IMR-90 (cell line): ENCODE measurements around the gene FBXW8. TPM values are rescaled to one million over a fixed set of nuclear protein-coding genes. Genes with fewer than 3 reads are reported as not detected.

Experiments
- ATAC-seq: fragments of 200-7000 bp; cut with Tn5 transposase; 2 replicates; pipeline ENCODE4 v1.9.1; 2020; ENCODE audit warnings: low read depth, mild to moderate bottlenecking, moderate library complexity
- BruUV-seq: library from RNA; stranded (reverse); fragments of 400-500 nt; replicated peaks from 2 replicates; lab custom pipeline; 2021; lab: Mats Ljungman, UMichigan
- CTCF ChIA-PET: fragments of 300-600 bp; formaldehyde crosslinking; extraction: SDS; loops from one replicate; lab custom pipeline; 2021; ENCODE audit warnings: antibody characterized with exemption; lab: Yijun Ruan, JAX
- POLR2A ChIA-PET: fragments of 300-600 bp; sonication (Branson Sonifier 250); formaldehyde crosslinking; loops from one replicate; lab custom pipeline; 2022; ENCODE audit warnings: antibody characterized with exemption; ENCODE audit not compliant: unreplicated experiment; lab: Charles Lee
- DNase-seq: peaks from one replicate; pipeline ENCODE4 v3.0.0; 2013
- H2AFZ ChIP-seq: replicated peaks from 2 replicates; pipeline ENCODE3; 2013; ENCODE audit warnings: low read length, mild to moderate bottlenecking; ENCODE audit not compliant: poor library complexity
- H2AK5ac ChIP-seq: 2 replicates; pipeline ENCODE4 v1.6.1; 2013; ENCODE audit warnings: low read depth, low read length, inconsistent platforms
- H2AK9ac ChIP-seq: replicated peaks from 2 replicates; pipeline ENCODE3; 2013; ENCODE audit warnings: mild to moderate bottlenecking, low read depth, low read length, moderate library complexity; ENCODE audit not compliant: poor library complexity
- H2BK120ac ChIP-seq: 2 replicates; pipeline ENCODE4 v1.6.1; 2013; ENCODE audit warnings: low read depth, low read length, inconsistent platforms
- H2BK15ac ChIP-seq: 3 replicates; pipeline ENCODE4 v1.6.1; 2013; ENCODE audit warnings: low read depth, low read length, inconsistent platforms
- H2BK20ac ChIP-seq: 2 replicates; pipeline ENCODE4 v1.6.1; 2013; ENCODE audit warnings: low read depth, mild to moderate bottlenecking, inconsistent platforms, low read length, moderate library complexity
- H2BK5ac ChIP-seq: 2 replicates; pipeline ENCODE4 v1.6.1; 2013; ENCODE audit warnings: mild to moderate bottlenecking, low read depth, low read length, inconsistent platforms; ENCODE audit not compliant: poor library complexity, severe bottlenecking
- H3K14ac ChIP-seq: replicated peaks from 2 replicates; pipeline ENCODE4 v1.6.1; 2013; ENCODE audit warnings: low read depth, low read length, inconsistent platforms
- H3K18ac ChIP-seq: 2 replicates; pipeline ENCODE4 v1.6.1; 2013; ENCODE audit warnings: low read depth, low read length, control low read depth
- H3K23ac ChIP-seq: 2 replicates; pipeline ENCODE4 v1.6.1; 2013; ENCODE audit warnings: low read depth, low read length, inconsistent platforms
- H3K27ac ChIP-seq: 2 replicates; pipeline ENCODE4 v1.5.1; 2013; ENCODE audit warnings: mild to moderate bottlenecking, control low read depth, low read length; ENCODE audit not compliant: insufficient read depth
- H3K27me3 ChIP-seq: 2 replicates; pipeline ENCODE4 v1.6.1; 2013; ENCODE audit warnings: low read length; ENCODE audit not compliant: control insufficient read depth, insufficient read depth
- H3K36me3 ChIP-seq: 2 replicates; pipeline ENCODE4 v1.6.1; 2013; ENCODE audit warnings: low read length, mixed read lengths; ENCODE audit not compliant: control insufficient read depth, insufficient read depth
- H3K4ac ChIP-seq: 2 replicates; pipeline ENCODE4 v1.6.1; 2013; ENCODE audit warnings: low read depth, low read length, inconsistent platforms
- H3K4me1 ChIP-seq: 2 replicates; pipeline ENCODE4 v1.6.1; 2013; ENCODE audit warnings: low read length, mixed read lengths; ENCODE audit not compliant: control insufficient read depth, insufficient read depth
- H3K4me2 ChIP-seq: 2 replicates; pipeline ENCODE4 v1.6.1; 2013; ENCODE audit warnings: low read depth, mild to moderate bottlenecking, control low read depth, low read length, moderate library complexity
- H3K4me3 ChIP-seq: 2 replicates; pipeline ENCODE4 v1.5.1; 2013; ENCODE audit warnings: low read depth, mild to moderate bottlenecking, control low read depth, low read length, moderate library complexity; ENCODE audit not compliant: insufficient read depth
- H3K56ac ChIP-seq: 2 replicates; pipeline ENCODE4 v1.6.1; 2013; ENCODE audit warnings: low read length, inconsistent platforms; ENCODE audit not compliant: insufficient read depth; ENCODE audit errors: extremely low read depth
- H3K79me1 ChIP-seq, 2 experiments: 2 replicates each; pipeline ENCODE4 v1.6.1; 2013; ENCODE audit warnings: low read length in 2 of 2, inconsistent platforms in 1 of 2, low read depth in 1 of 2
- H3K9ac ChIP-seq: 2 replicates; pipeline ENCODE4 v1.6.1; 2013; ENCODE audit warnings: low read depth, low read length, control low read depth
- H3K9me1 ChIP-seq: 2 replicates; pipeline ENCODE4 v1.6.1; 2013; ENCODE audit warnings: low read length, inconsistent platforms; ENCODE audit not compliant: insufficient read depth
- H3K9me3 ChIP-seq: 2 replicates; pipeline ENCODE4 v1.6.1; 2013; ENCODE audit warnings: low read length; ENCODE audit not compliant: control insufficient read depth, insufficient read depth
- H4K20me1 ChIP-seq: 2 replicates; pipeline ENCODE4 v1.6.1; 2013; ENCODE audit warnings: low read length, inconsistent platforms; ENCODE audit not compliant: insufficient read depth
- H4K5ac ChIP-seq: 2 replicates; pipeline ENCODE4 v1.6.1; 2013; ENCODE audit warnings: mild to moderate bottlenecking, low read depth, low read length, control low read depth
- H4K8ac ChIP-seq, 2 experiments: 2 replicates each; pipeline ENCODE4 v1.6.1; 2013; ENCODE audit warnings: low read depth in 2 of 2, low read length in 2 of 2, control low read depth in 1 of 2, inconsistent platforms in 1 of 2
- H4K91ac ChIP-seq: 2 replicates; pipeline ENCODE4 v1.6.1; 2013; ENCODE audit warnings: low read depth, low read length, inconsistent platforms; ENCODE audit not compliant: insufficient read depth
- BHLHE40 ChIP-seq: fragments of 150-350 bp; IDR thresholded peaks from 2 replicates; pipeline ENCODE4 v1.6.1; 2016; ENCODE audit warnings: mild to moderate bottlenecking, low read depth, low read length
- FOS ChIP-seq: fragments of 150-350 bp; IDR thresholded peaks from 2 replicates; pipeline ENCODE4 v1.6.1; 2016; ENCODE audit warnings: low read depth, low read length
- MAFK ChIP-seq: IDR thresholded peaks from 2 replicates; pipeline ENCODE4 v1.6.1; 2012; ENCODE audit warnings: low read depth, low read length, improper control_type of control experiment
- POLR2A ChIP-seq: IDR thresholded peaks from 2 replicates; pipeline ENCODE4 v1.6.1; 2012; ENCODE audit warnings: mild to moderate bottlenecking, low read depth, low read length
- RFX5 ChIP-seq: IDR thresholded peaks from 2 replicates; pipeline ENCODE4 v1.8.0; 2012; ENCODE audit warnings: low read depth, mild to moderate bottlenecking, low read length, moderate library complexity
- WGBS, 2 experiments: methylation state at CpG; one replicate each; pipeline versions ENCODE4 v1.1.5 to v1.1.7; 2013; ENCODE audit warnings: missing lambda C conversion rate in 2 of 2; ENCODE audit not compliant: insufficient read length in 1 of 2; ENCODE audit errors: extremely low coverage in 2 of 2; 5-methylcytosine and 5-hydroxymethylcytosine counted together
- dilution Hi-C: fragments of 300-500 bp; cut with HindIII; formaldehyde crosslinking; loops from one replicate; pipeline ENCODE4 v1.14.3; 2018; ENCODE audit warnings: low sequenced_read_pairs; ENCODE audit not compliant: unreplicated experiment
- in situ Hi-C: fragments of 300-500 bp; cut with MboI; formaldehyde crosslinking; loops from 3 replicates; pipeline ENCODE4 v1.14.3; 2019; ENCODE audit warnings: low sequenced_read_pairs, inconsistent platforms, mixed read lengths
- intact Hi-C: fragments of 100-400 bp; cut with micrococcal nuclease; formaldehyde crosslinking; loops from 2 replicates; pipeline ENCODE4 v1.10.0; 2022
- polyA plus RNA-seq, 3 experiments: library from polyadenylated mRNA; depleted of rRNA; stranded (reverse); fragments of >200 nt; gene quantifications; 2 replicates each; pipeline ENCODE4 v1.2.3, GENCODE V29; 2012; ENCODE audit warnings: low replicate concordance in 1 of 3
- total RNA-seq: library from RNA; depleted of rRNA; stranded (reverse); fragments of >200 nt; gene quantifications from 2 replicates; pipeline ENCODE4 v1.2.3, GENCODE V29; 2012
- TF ChIP-seq, protein P1 (sequence below): fragments of 150-350 bp; IDR thresholded peaks from 2 replicates; pipeline ENCODE4 v1.6.1; 2017; ENCODE audit warnings: mild to moderate bottlenecking, antibody characterized with exemption, low read length, low read depth
- TF ChIP-seq, protein P2 (sequence below): conservative IDR thresholded peaks from 2 replicates; pipeline ENCODE4 v1.5.1; 2012; ENCODE audit warnings: mild to moderate bottlenecking, low read depth, low read length, improper control_type of control experiment

Gene FBXW8
- total and polyA plus RNA-seq, 2 of the 4 experiments (the other 2 are of a cell fraction) = 20.3 to 25.8 TPM

DNA sequence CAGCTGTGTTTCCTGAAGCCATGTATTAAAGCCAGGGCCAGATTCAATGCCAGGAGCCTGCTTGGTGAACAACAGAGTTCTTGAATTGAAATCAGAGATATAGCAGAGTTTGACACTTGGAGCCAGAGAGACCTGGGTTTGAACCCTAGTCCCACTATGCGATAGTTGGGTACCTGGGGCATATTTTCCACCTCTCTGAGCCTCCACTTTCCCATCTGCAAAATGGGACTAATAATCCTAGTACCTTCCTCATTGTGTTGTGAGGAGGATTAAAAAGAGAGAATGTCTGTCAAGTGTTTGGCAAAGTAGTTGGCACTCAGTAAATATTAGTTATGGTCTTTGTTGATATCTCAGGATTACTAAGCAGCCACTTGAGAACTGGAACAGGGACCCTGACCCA lies 23.5 kb upstream of the FBXW8 start:
- intact Hi-C loops = no loop called here
- BruUV-seq = no TSS peak
- WGBS, 2 experiments = no CpG with 5 or more reads among the region's 1 CpG

More for the DNA sequence above, 23.5 kb upstream of the FBXW8 start:
- TF ChIP-seq POLR2A = no peak
- no peak for TF ChIP-seq RFX5
- TF ChIP-seq, protein P1, sequence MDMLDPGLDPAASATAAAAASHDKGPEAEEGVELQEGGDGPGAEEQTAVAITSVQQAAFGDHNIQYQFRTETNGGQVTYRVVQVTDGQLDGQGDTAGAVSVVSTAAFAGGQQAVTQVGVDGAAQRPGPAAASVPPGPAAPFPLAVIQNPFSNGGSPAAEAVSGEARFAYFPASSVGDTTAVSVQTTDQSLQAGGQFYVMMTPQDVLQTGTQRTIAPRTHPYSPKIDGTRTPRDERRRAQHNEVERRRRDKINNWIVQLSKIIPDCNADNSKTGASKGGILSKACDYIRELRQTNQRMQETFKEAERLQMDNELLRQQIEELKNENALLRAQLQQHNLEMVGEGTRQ = no peak
- TF ChIP-seq, protein P2, sequence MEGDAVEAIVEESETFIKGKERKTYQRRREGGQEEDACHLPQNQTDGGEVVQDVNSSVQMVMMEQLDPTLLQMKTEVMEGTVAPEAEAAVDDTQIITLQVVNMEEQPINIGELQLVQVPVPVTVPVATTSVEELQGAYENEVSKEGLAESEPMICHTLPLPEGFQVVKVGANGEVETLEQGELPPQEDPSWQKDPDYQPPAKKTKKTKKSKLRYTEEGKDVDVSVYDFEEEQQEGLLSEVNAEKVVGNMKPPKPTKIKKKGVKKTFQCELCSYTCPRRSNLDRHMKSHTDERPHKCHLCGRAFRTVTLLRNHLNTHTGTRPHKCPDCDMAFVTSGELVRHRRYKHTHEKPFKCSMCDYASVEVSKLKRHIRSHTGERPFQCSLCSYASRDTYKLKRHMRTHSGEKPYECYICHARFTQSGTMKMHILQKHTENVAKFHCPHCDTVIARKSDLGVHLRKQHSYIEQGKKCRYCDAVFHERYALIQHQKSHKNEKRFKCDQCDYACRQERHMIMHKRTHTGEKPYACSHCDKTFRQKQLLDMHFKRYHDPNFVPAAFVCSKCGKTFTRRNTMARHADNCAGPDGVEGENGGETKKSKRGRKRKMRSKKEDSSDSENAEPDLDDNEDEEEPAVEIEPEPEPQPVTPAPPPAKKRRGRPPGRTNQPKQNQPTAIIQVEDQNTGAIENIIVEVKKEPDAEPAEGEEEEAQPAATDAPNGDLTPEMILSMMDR = no peak
- TF ChIP-seq FOS = no peak
- TF ChIP-seq MAFK = no peak
- no peak for TF ChIP-seq BHLHE40
- H3K36me3 ChIP-seq = no peaks in the 10 kb centered on the region
- H3K14ac ChIP-seq = no peak overlapping the region
- no peak overlapping the region for H2BK120ac ChIP-seq
- POLR2A ChIA-PET = no interaction called here
- H3K27ac ChIP-seq = no peak overlapping the region
- H4K20me1 ChIP-seq = no peaks in the 10 kb centered on the region; the same call in 1 of the 2 replicates
- peaks cover 39% of the 10 kb centered on the region for H3K27me3 ChIP-seq
- H2BK15ac ChIP-seq = no peak overlapping the region
- no peaks in the 10 kb centered on the region for H3K79me1 ChIP-seq
- H3K56ac ChIP-seq = no peak overlapping the region
- H3K4ac ChIP-seq = no peak overlapping the region
- H2AK9ac ChIP-seq = no peak overlapping the region
- no peak overlapping the region for H2BK5ac ChIP-seq
- no peaks in the 10 kb centered on the region for H3K4me1 ChIP-seq
- no peak overlapping the region for H3K4me2 ChIP-seq
- H4K91ac ChIP-seq = no peak overlapping the region
- no peak overlapping the region for H4K5ac ChIP-seq
- DNase-seq (no peak), ATAC-seq (no peak)
- no peak overlapping the region for H3K9ac ChIP-seq
- H3K23ac ChIP-seq = no peak overlapping the region
- CTCF ChIA-PET = interaction anchor here (0.6 kb wide), 1 partner anchor 40 kb away, joined by 6 read pairs; no protein-coding TSS in a partner anchor
- no peak overlapping the region for H2AK5ac ChIP-seq
- dilution Hi-C loops (no loop called here), in situ Hi-C loops (no loop called here)
- no peak overlapping the region for H4K8ac ChIP-seq
- H3K4me3 ChIP-seq = no peak overlapping the region
- H3K18ac ChIP-seq = no peak overlapping the region
- H2BK20ac ChIP-seq = no peak overlapping the region
- H3K9me1 ChIP-seq = no peaks in the 10 kb centered on the region
- H3K9me3 ChIP-seq = peaks cover 2% of the 10 kb centered on the region; the same call in 1 of the 2 replicates
- H2AFZ ChIP-seq = no peak overlapping the region
